ENCODE measurements around the gene NRDC.

NRDC gene

DNA sequence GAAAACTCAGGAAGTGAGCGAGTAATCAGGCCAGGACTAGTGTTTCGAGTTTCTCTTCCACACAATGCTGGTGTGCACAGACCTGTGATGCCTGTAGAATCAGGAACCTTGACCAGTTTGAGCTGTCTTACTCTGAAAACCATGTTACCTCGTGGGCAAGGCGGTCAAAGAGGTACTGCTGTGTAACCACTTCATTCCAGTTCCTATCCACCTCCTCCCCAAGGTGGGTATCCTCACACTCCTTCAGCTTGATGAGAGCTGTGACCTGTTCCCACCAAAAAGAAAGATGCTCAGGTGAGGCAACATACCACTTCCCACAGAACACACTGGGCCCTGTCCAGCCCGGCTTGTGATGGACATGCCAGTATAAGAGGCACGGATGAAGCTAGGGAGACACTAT lies 88.1 kb downstream of the NRDC start:
- DNase-seq (ENCODE audit: insufficient read length), result no peak
- TF ChIP-seq POLR2AphosphoS5 (IDR thresholded peaks at IDR 0.05; ENCODE audit: low read depth, low read length), result no peak
- no peak for FAIRE-seq

DNA sequence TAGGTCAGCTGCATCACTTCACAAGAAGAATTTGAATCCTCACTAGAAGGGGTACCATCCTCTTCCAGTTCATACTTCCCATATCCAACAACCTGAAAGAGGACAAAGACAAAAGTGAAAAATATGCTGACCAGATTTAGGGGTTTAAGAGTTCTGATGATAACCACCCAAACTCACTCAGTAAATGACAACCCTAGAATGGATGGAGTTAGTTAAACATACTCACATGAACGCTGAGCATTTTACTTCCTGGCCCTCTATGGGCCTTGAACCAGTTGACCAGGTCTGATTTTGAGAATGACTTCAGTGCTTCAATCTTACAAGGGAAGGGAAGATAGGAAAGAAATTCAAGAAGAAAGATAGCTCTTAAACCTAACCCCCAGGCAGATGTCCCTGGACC lies 89.2 kb downstream of the NRDC start:
- FAIRE-seq (no peak), DNase-seq (ENCODE audit: insufficient read length) (no peak)
- no peak for TF ChIP-seq TAF1 (IDR thresholded peaks at IDR 0.05; ENCODE audit: borderline replicate concordance, low read depth, low read length)
- no peak; the same call in 1 of the 2 replicates for TF ChIP-seq POLR2A (IDR thresholded peaks at IDR 0.05; ENCODE audit: low read depth, low read length)
- TF ChIP-seq POLR2AphosphoS5 (IDR thresholded peaks at IDR 0.05; ENCODE audit: low read depth, low read length), result no peak; the same call in 1 of the 2 replicates

GRCh38 chr1:51788938-51789337 lies 89.6 kb downstream of the NRDC start:
- FAIRE-seq (no peak), DNase-seq (ENCODE audit: insufficient read length) (no peak)
- TF ChIP-seq POLR2A (IDR thresholded peaks at IDR 0.05; ENCODE audit: low read depth, low read length), result peak; percentile 35; the same call in 1 of the 2 replicates
- TF ChIP-seq TAF1 (IDR thresholded peaks at IDR 0.05; ENCODE audit: borderline replicate concordance, low read depth, low read length), result no peak

- no peak for FAIRE-seq
- TF ChIP-seq POLR2A (IDR thresholded peaks at IDR 0.05; ENCODE audit: low read depth, low read length) (no peak), TAF1 (IDR thresholded peaks at IDR 0.05; ENCODE audit: borderline replicate concordance, low read depth, low read length) (no peak), POLR2AphosphoS5 (IDR thresholded peaks at IDR 0.05; ENCODE audit: low read depth, low read length) (no peak)
- no peak for DNase-seq (ENCODE audit: insufficient read length)
These were observed 93.5 kb downstream of the NRDC start for GRCh38 chr1:51784997-51785421.

DNA sequence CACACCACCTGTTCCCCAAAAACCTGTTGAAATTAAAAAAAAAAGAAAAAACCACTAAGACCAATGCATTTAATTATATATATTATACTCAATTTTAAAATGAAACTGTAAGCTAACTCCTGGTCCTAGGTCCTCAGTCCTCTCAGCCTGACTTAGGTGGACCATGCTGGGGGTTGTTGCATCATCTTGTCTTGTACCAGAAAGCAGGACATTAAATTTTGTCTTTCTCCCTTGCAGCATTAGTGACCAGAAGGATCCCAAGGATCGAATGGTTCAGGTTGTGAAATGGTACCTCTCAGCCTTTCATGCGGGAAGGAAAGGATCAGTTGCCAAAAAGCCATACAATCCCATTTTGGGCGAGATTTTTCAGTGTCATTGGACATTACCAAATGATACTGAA lies 97.6 kb downstream of the NRDC start:
- no peak for FAIRE-seq
- no peak for DNase-seq (ENCODE audit: insufficient read length)
- no peak for TF ChIP-seq POLR2A (IDR thresholded peaks at IDR 0.05; ENCODE audit: low read depth, low read length)
- TF ChIP-seq TAF1 (IDR thresholded peaks at IDR 0.05; ENCODE audit: borderline replicate concordance, low read depth, low read length), result no peak
- no peak for TF ChIP-seq POLR2AphosphoS5 (IDR thresholded peaks at IDR 0.05; ENCODE audit: low read depth, low read length)

GRCh38 chr1:51776408-51776807 lies 102.1 kb downstream of the NRDC start:
- peak; percentile 7 for DNase-seq (ENCODE audit: insufficient read length)
- FAIRE-seq, result no peak
- no peak for TF ChIP-seq POLR2AphosphoS5 (IDR thresholded peaks at IDR 0.05; ENCODE audit: low read depth, low read length)
- TF ChIP-seq POLR2A (IDR thresholded peaks at IDR 0.05; ENCODE audit: low read depth, low read length), result no peak
- no peak for TF ChIP-seq TAF1 (IDR thresholded peaks at IDR 0.05; ENCODE audit: borderline replicate concordance, low read depth, low read length)

- peak; percentile 5 for DNase-seq (ENCODE audit: insufficient read length)
- TF ChIP-seq TAF1 (IDR thresholded peaks at IDR 0.05; ENCODE audit: borderline replicate concordance, low read depth, low read length), result no peak
- TF ChIP-seq POLR2A (IDR thresholded peaks at IDR 0.05; ENCODE audit: low read depth, low read length), result no peak
- TF ChIP-seq POLR2AphosphoS5 (IDR thresholded peaks at IDR 0.05; ENCODE audit: low read depth, low read length), result no peak
- peak; percentile 62 for FAIRE-seq
These were observed 109.4 kb downstream of the NRDC start for GRCh38 chr1:51768971-51769588.

DNA sequence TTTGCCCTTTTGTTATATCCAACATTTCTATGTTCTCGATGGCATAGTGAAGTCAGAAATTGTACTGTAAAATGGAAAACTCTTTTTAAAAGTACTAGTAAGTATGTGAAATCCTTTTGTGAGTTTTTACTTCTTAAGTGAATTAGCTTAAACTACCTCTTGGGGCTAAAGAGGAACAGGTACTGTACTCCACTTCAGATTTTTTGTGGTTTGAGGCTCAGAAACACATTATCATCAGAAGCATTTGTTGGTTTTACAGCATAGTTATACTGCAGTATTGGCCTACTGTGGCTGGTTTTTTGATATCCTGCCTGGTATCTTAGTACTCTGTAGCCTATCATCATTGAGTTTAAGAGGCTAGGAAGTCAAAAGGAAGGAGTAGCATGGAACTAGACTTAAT lies 117.2 kb downstream of the NRDC start:
- TF ChIP-seq TAF1 (IDR thresholded peaks at IDR 0.05; ENCODE audit: borderline replicate concordance, low read depth, low read length) (no peak), POLR2AphosphoS5 (IDR thresholded peaks at IDR 0.05; ENCODE audit: low read depth, low read length) (no peak)
- FAIRE-seq (peak; percentile 27), DNase-seq (ENCODE audit: insufficient read length) (no peak)

DNA sequence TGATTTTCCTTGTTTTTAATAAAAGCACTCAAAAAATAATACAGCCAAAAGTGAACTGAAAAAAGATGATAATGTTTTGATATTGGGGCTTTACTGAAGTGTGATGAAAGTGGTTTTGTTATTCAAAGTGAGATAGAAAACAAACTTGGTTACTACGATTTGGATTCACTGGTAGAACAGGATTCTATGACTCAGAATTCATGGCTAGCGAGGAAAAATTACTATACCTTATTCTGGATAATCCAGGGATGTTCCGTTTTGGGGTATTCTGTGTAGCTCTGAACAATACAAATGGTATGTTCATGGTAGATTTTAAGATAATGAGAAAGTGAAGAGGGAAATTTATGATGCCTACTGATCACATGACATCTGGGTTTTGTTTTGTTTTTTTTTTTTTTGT lies 117.7 kb downstream of the NRDC start:
- FAIRE-seq, result no peak
- TF ChIP-seq POLR2A (IDR thresholded peaks at IDR 0.05; ENCODE audit: low read depth, low read length), result no peak
- no peak for TF ChIP-seq TAF1 (IDR thresholded peaks at IDR 0.05; ENCODE audit: borderline replicate concordance, low read depth, low read length)
- no peak for TF ChIP-seq POLR2AphosphoS5 (IDR thresholded peaks at IDR 0.05; ENCODE audit: low read depth, low read length)
- DNase-seq (ENCODE audit: insufficient read length), result no peak

GRCh38 chr1:51758310-51758709 lies 120.2 kb downstream of the NRDC start:
- TF ChIP-seq TAF1 (IDR thresholded peaks at IDR 0.05; ENCODE audit: borderline replicate concordance, low read depth, low read length) (no peak), POLR2AphosphoS5 (IDR thresholded peaks at IDR 0.05; ENCODE audit: low read depth, low read length) (no peak), POLR2A (IDR thresholded peaks at IDR 0.05; ENCODE audit: low read depth, low read length) (no peak)
- FAIRE-seq, result no peak
- DNase-seq (ENCODE audit: insufficient read length), result no peak

- DNase-seq (ENCODE audit: insufficient read length) (no peak), FAIRE-seq (no peak)
- TF ChIP-seq POLR2AphosphoS5 (IDR thresholded peaks at IDR 0.05; ENCODE audit: low read depth, low read length), result no peak
- TF ChIP-seq TAF1 (IDR thresholded peaks at IDR 0.05; ENCODE audit: borderline replicate concordance, low read depth, low read length), result no peak
- TF ChIP-seq POLR2A (IDR thresholded peaks at IDR 0.05; ENCODE audit: low read depth, low read length), result no peak
These were observed 122.2 kb downstream of the NRDC start for GRCh38 chr1:51756290-51756689.

- FAIRE-seq (peak; percentile 36), DNase-seq (ENCODE audit: insufficient read length) (no peak)
- no peak for TF ChIP-seq POLR2AphosphoS5 (IDR thresholded peaks at IDR 0.05; ENCODE audit: low read depth, low read length)
- TF ChIP-seq TAF1 (IDR thresholded peaks at IDR 0.05; ENCODE audit: borderline replicate concordance, low read depth, low read length), result no peak
- TF ChIP-seq POLR2A (IDR thresholded peaks at IDR 0.05; ENCODE audit: low read depth, low read length), result no peak
These were observed 123.1 kb downstream of the NRDC start for GRCh38 chr1:51755437-51755836.

DNA sequence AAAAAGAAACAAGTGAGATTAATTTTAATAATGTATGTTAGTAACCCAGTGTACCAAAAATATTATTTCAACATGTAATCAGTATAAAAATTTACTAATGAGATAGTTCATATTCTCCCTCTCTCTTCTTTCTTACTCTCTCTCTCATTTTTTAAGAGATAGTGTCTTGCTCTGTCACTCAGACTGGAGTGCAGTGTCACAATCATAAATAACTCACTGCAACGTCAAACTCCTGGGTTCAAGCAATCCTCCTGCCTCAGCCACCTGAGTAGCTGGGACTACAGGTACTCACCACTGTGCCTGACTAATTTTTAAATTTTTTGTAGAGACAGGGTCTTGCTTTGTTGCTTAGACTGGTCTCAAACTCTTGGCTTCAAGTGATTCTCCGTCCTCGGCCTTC lies 123.9 kb downstream of the NRDC start:
- DNase-seq (ENCODE audit: insufficient read length), result no peak
- FAIRE-seq, result no peak

More for the DNA sequence above, 123.9 kb downstream of the NRDC start:
- TF ChIP-seq TAF1 (IDR thresholded peaks at IDR 0.05; ENCODE audit: borderline replicate concordance, low read depth, low read length) (no peak), POLR2AphosphoS5 (IDR thresholded peaks at IDR 0.05; ENCODE audit: low read depth, low read length) (no peak), POLR2A (IDR thresholded peaks at IDR 0.05; ENCODE audit: low read depth, low read length) (no peak)

Data from GM12892 (cell line).